ENCODE results near the gene HBG1.

HBG1 gene

DNA sequence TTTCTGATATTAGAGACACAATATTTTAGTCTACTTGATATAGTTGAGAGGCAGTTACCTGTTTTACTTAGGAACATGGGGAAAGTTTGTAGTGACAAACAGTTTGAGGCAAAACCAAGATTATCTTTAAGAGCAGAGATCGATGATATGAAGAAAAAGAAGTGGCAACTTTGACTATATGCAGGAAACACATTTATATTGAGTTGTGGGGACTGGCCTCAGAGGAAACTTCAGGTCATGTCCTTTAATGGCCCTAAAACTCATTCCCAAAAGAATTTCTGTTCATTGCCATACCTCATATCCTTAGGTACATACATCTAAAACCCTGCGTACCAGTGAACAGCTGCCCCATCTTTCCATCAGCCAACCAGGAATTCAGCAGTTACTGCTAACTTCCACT is 4.5 kb downstream of the HBG1 start:
- no peak for DNase-seq

DNA sequence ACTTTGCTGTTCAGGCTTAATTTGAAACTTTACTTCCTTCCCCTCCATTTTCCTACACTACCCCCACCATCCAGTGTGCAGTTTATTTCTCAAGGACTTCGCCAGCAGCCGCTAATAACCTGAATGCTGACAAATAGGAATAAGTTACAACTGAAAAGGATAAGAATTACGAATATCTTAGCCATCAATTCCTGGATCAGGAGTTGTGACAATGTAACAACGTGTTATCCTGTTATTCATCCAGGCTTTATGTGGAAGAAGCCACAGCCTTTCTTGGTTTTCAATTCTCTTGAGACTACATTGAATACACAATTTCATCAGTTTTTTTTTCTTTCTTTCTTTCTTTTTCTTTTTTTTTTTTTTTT is 5.9 kb downstream of the HBG1 start:
- DNase-seq = no peak

DNA sequence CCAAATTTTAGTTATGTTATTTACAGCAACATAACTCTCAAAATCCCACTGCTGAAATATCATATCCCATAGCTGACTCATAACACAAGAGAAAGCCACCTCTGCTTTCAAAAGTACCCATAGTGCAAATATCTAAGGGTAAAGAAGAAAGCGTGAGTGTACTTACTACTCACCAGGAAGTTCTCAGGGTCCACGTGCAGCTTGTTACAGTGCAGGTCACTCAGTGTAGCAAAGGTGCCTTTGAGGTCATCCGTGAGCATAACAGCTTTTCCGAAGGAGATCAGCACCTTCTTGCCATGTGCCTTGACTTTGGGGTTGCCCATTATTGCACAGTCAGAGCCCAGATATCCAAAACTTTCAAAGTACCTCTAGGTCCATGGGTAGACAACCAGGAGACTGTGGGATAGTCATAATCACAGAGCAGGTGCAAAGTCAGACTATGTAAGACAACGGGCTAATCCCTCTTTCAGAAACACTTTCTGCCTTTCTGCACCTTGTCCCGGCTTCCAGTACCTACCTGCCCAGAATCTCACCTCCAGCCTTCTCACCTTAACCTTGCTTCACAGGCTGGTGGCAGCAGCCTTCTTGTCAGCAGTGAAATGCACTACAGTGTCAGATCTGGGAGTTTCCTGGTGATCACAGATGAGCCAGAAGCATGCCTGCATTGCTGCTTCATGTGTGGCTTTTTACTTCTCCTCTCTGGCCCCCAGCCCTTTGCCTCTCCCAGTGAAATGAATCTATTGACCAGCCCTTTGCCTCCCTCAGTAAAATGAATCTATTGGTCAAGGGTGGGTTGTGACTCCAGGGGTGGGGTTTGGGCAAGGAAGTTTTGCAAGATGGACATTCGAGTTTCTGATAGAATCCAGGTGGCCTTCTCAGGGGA is 6.5 kb downstream of the HBG1 start:
- DNase-seq = no peak

GRCh38 chr11:5242208-5242607 is 7.4 kb downstream of the HBG1 start:
- no peak for DNase-seq

DNA sequence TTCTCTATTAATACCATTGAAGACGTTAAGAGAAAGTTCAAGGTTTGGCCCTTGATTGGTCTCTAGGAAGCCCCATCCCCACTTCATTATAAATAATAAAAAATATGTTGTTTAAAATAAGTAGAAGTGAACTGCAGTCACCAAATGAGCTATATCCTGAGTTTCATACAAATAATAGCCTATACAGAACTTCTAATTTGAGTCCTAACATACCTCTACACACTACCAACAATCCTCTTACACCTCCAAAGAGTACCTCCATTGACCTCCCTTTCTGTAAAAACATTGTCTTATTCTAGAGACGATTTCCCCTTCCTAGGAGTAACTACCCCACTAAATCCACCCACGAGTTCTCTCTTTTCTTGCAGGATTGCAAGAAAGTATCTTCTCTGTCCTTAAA is 8.2 kb downstream of the HBG1 start:
- DNase-seq = no peak

- DNase-seq = no peak
Observed at GRCh38 chr11:5240458-5240857, 9.2 kb downstream of the HBG1 start.

GRCh38 chr11:5240056-5240455 is 9.6 kb downstream of the HBG1 start:
- no peak for DNase-seq

DNA sequence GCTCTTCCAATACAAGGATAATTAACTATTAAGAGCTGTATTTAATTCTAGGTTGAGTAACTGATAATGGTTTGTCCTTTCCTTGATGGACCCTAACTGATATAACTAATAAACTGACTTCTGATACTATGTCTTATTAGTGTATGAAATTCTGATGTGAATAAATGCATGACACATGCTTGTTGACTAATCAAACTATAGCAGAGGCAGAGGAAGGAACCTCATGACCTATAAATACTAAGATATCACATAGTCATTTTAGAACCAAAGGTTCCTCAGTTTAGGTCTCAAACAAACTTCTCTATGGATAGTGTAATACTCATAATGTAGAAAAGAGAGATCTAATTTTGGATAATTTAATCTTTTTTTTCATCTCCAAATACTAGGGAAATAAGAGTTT is 10.6 kb downstream of the HBG1 start:
- no peak for DNase-seq

DNA sequence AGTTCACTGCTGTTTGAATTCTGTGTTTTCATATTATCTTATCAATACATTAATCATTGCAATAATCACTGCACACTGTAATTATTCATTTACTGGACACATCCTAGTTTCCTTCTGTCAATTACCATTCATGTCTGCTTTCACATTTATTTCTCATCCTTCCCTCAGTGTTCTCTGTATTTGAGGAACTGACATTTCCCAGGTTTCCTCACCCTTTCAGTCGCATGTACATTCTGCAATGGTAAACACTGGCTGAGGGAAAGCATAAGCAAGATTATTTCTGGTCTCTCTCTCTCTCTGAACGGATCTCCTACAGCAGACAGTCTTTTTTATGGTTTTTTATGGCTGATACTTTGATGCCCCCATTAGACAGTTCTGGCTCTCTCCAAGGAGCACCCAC is 11.2 kb downstream of the HBG1 start:
- DNase-seq = no peak

- no peak for DNase-seq
Observed at GRCh38 chr11:5237420-5237819, 12.2 kb downstream of the HBG1 start.

GRCh38 chr11:5235364-5236095 is 14.1 kb downstream of the HBG1 start:
- no peak for DNase-seq

- DNase-seq = no peak
Observed at GRCh38 chr11:5234381-5234834, 15.2 kb downstream of the HBG1 start, which contains the start of gene HBD. Gene HBD (minus strand): TSS chr11:5234483. CDS start chr11:5234433, 50 bp downstream.

- DNase-seq = no peak
Observed at GRCh38 chr11:5233307-5233706, 16.4 kb downstream of the HBG1 start.

DNA sequence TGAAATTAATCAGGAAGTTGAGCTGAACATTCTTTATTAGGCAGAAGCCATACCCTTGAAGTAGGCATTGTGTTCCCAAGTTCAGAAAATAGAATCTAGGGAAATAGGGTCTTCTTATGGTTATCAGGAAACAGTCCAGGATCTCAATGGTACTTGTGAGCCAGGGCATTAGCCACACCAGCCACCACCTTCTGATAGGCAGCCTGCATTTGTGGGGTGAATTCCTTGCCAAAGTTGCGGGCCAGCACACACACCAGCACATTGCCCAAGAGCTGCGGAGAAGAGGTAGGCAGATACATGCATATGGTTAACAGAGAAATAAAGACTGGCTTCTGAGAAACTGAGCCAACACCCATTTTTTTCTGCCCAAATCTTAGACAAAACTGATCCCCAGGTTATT is 16.8 kb downstream of the HBG1 start:
- DNase-seq = no peak

- DNase-seq = no peak
Observed at GRCh38 chr11:5232176-5232575, 17.5 kb downstream of the HBG1 start.

DNA sequence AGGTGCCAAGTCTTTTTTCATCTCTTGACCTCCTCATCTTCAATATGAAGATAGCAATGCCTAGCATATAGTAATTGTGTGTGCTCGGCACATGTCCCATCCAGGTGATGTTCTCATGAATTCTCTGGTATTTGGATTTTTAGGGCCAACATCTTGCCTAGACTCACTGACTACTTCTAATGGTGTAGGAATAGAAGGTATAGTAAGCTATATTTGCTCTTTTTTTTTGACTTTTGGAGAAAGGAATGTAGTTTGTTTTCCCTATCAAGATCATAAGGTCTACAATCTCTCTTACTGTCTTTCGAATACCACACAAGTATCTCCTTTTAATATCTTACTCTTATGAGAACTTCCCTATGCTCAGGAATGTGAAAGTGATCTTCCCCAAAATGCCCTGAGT is 18.5 kb downstream of the HBG1 start:
- DNase-seq = no peak

GRCh38 chr11:5230266-5230665 is 19.4 kb downstream of the HBG1 start:
- DNase-seq = no peak

- DNase-seq = no peak
Observed at GRCh38 chr11:5229796-5230195, 19.9 kb downstream of the HBG1 start.

- DNase-seq = no peak
Observed at GRCh38 chr11:5229356-5229755, 20.3 kb downstream of the HBG1 start.

GRCh38 chr11:5228124-5228523 is 21.5 kb downstream of the HBG1 start:
- DNase-seq = no peak

GRCh38 chr11:5227681-5228080 is 22.0 kb downstream of the HBG1 start:
- DNase-seq = no peak

DNA sequence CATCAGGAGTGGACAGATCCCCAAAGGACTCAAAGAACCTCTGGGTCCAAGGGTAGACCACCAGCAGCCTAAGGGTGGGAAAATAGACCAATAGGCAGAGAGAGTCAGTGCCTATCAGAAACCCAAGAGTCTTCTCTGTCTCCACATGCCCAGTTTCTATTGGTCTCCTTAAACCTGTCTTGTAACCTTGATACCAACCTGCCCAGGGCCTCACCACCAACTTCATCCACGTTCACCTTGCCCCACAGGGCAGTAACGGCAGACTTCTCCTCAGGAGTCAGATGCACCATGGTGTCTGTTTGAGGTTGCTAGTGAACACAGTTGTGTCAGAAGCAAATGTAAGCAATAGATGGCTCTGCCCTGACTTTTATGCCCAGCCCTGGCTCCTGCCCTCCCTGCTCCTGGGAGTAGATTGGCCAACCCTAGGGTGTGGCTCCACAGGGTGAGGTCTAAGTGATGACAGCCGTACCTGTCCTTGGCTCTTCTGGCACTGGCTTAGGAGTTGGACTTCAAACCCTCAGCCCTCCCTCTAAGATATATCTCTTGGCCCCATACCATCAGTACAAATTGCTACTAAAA is 22.8 kb downstream of the HBG1 start, which contains the start of gene HBB:
Gene HBB, minus strand, starts transcription at position 340 of the 579 bp plus-strand sequence. Its CDS starts 50 bp downstream, at position 290.
- DNase-seq = peak; percentile 3

DNA sequence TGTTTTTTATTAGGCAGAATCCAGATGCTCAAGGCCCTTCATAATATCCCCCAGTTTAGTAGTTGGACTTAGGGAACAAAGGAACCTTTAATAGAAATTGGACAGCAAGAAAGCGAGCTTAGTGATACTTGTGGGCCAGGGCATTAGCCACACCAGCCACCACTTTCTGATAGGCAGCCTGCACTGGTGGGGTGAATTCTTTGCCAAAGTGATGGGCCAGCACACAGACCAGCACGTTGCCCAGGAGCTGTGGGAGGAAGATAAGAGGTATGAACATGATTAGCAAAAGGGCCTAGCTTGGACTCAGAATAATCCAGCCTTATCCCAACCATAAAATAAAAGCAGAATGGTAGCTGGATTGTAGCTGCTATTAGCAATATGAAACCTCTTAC is 24.2 kb downstream of the HBG1 start:
- DNase-seq = no peak

Data from NCI-H1092 treated with DMSO at 0.1 percent for 48 hours (cell line).